Stimulated activated CD4-positive, alpha-beta T cell treated with anti-CD3 and anti-CD28 coated beads, Interleukin-4, amount 100 ng/mL, for 24 hours (primary cell): Measurements from ENCODE around the gene CEBPA.
"Not testable (repeated sequence)": the region's sequence is repeated elsewhere in the genome, so short reads cannot be mapped to it uniquely, and the experiment has no call there.

Source experiments
- DNase-seq: peaks from one replicate; pipeline ENCODE4 v3.0.0-alpha.2; 2020

The CEBPA gene

DNA sequence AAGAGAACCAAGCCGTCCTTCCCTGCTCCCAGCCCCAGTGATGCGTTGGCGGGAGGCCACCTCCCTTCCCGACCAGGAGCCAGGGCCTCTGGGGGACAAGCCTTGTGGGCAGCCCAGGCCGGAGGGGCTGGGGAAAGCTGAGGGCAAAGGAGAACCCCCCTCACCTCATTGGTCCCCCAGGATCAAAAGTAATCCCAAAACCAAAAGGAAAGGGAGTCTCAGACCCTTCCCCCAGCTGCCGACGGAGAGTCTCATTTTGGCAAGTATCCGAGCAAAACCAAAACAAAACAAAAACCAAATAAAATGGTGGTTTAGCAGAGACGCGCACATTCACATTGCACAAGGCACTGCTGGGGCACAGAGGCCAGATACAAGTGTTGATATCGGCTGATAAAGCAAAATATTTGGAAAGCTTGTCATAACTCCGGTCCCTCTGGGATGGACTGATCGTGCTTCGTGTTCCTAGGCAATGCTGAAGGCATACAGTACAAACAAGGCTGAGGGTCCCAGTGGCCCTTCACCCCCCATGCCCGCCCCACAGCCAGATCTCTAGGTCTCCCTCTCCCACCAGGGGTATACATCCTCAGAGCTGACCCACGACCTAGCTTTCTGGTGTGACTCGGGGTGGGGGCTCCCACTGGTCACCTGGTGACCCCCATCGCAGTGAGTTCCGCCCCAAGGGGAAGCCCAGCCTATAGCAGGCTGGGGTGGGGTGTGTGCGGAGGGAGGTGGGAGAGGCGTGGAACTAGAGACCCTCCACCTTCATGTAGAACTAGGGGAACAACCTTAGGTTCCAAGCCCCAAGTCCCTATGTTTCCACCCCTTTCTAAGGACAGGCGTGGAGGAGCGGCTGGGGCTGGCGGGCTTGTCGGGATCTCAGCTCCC is 2.1 kb downstream of the CEBPA start:
- DNase-seq = no peak

DNA sequence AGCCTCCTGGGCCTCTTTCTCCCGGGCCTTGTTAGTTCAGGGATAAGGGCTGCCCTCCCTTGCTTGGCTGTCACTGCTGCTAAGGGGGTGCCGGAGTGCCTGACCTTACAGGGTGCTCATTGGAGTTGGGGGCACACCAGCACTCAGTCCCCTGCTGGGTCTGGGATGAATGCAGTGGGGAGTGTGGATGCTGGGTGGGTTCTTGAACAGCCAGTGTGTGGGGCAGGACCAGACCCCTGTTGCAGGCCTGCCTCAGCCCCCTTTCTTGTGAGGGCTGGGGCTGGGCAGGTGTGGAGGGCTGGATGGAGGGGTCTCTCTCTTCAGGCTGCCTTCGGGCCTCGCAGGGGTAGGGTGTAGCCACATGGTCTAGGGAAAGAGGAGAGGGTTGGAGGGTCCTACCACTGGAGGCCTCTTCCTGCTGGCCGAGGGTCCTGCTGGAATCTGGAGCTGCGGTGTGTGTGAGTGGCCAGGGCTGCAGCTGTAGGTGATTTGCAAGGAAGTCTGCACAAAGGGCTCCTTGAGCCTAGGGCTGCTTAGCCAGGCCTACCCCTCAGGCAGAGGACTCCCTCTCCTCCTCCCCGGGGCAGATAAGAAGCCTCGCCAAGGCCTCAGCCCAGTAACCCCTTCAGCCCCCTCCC is 3.2 kb downstream of the CEBPA start:
- DNase-seq = no peak

DNA sequence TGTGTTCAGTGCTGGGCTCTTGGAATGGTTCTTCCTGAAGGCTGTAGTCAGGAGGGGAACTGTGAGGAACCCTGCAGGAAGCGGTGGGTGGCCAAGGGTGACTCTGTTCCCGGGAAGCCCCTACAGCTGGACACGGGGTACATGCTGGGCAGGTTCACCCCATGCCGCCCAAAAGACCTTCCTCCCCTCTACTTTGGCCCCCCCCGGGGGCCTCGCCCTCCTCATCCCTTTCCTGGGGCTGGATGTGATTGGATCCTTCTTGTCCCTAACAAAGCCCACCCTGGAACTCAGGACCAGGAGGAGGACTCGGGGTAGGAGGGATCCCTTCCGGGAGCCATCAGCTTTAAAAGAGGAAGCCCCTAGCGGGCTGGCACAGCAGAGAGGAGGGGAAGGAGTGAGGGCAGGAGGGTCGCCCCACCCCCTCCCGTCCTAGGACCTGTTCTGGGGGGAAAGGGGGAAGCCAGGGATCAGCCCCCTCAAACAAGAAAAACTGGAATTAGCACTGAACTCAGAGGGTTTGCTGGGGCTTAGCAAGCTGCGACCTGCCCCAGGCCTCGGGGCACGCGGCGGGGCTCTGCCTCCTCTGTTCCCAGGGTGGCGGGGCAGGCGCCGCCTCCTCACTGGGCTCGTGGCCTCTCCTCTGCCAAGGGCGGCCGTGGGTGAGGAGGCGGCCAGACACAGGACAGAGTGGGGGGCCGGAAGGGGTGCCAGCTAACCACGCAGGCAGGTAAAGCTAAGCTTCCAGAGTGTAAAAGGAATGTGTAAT is 4.0 kb downstream of the CEBPA start:
- no peak for DNase-seq

DNA sequence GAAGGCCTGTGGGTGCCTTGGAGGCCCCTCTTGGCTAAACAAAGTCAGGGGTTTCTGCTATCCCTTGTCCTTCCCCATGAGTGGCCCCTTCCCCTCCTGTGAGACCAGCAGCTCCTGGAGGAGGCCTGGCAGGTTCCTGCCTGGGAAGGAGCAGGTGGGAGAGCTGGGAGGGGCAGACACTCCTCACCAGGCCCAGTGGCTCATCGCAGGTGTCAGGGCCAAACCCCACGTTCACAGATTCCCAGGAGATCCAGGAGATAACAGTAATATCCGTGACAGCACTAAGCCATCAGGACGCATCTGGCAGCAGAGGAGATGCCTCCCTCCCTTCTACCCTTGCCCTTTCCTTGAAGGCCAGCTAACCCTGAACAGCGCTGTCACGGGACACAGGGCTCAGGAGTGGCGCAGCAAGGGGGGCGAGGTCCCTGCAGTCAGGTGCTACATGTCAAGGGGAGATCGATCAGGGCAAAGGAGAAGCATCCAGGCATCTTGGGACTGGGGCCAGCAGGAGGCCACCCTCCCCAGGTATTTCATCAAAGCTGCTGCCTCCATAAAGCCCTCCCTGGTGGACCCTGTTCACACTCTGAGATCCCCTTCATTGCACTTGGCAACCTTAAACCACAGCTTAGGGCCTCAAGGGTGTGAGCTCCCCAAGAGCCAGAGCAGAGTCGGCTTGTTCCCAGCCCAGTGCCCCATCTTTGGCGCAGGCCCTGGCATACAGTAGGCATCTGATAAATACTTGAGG is 4.8 kb downstream of the CEBPA start:
- DNase-seq = no peak

DNA sequence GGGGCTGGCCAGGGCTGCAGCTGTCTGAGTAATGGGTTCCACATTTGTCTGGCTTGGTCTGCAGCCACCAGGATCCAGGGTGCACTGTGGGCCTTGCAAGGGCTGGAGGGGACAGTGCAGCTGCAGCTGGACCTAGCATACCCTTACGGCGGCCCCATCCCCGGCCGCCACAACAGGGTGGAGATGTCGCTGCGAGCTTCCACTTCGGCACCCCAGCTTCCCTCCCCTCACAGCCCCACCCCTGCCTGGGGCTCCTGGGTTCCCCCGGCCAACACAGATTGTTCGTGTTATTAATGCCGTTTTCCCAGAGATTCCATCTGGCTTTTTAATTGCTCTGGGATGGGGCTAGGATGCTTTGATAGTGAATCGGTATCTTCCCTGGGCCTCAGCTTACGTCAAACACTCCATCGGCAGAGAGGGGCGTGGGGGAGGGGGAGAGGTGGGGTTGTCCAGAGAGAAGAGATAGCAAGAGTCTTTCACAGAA is 5.8 kb downstream of the CEBPA start:
- no peak for DNase-seq

DNA sequence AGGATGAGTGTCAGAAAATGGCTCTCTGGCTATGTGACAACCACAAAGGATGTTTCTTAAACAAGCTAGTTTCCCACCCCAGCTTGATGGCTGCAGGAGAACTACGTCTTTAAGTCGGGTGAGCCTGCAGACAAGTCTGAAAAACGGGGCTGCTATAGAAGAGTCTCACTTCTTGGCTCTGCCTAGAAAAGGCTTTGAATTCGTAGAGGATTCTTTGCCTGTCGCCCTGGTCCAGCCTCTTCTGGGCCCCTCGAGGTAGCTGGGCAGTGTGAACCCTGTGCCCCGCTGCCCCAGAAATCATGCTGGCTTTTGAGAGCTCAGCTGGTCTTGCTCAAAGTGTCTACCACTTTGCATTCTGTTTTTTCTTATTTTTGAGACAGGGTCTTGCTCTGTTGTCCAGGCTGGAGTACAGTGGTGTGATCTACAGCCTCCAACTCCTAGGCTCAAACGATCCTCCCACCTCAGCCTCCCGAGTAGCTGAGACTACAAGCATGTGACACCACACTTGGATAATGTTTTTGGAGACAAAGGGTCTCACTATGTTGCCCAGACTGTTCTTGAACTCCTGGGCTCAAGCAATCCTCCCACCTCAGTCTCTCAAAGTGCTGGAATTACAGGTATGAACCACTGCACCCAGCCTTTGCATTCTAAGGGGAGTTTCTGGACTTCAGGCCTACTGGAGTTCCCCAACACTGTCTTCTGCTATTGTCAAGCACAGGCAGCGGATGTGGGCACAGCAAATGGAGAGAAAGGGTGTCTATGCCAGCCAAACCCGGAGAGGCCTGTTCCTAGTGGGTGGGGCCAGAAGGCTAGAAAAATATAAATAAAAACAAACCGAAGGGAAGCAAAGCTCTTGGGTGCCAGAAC is 6.5 kb downstream of the CEBPA start:
- no peak for DNase-seq

DNA sequence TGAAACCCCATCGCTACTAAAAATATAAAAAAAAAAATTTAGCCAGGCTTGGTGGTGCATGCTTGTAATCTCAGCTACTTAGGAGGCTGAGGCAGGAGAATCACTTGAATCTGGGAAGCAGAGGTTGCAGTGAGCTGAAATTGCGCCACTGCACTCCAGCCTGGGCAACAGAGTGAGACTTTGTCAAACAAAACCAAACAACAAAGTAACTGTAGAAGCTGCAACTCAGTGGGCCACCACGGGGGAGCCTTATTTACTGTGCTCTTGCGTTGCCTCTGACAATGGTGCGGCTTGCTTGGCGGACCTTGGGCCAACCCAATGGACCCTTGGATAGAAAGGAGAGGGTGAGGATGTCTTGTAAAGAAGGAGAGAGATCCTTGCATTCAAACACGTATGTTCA is 7.3 kb downstream of the CEBPA start:
- not testable (repeated sequence) for DNase-seq

DNA sequence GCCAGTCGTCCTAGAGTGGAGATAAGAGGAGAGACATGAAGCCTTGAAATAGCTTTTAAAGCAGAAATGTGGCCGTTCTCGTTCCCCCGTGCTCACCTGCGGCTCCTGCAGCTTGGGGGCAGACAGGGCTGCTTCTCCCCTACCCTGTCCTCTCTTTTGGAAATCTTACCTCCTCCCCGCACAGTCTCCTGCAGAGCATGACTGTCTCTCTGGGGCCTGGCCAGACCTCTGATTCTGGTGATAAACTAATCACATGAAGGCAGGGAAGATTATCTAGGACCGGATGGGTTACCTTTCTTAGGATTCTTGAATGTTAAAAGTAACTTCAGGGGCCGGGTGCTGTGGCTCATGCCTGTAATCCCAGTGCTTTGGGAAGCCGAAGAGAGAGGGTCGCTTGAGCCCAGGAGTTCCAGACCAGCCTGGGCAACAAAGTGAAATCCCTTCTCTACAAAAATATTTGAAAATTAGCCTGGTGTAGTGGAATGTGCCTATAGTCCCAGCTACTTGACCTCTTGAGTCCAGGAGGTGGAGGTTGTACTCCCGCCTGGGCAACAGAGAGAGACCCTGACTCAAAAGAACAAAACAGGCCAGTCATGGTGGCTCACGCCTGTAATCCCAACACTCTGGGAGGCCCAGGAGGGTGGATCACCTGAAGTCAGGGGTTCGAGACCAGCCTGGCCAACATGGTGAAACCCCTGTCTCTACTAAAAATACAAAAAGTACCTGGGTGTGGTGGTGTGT is 8.1 kb downstream of the CEBPA start:
- DNase-seq = no peak

DNA sequence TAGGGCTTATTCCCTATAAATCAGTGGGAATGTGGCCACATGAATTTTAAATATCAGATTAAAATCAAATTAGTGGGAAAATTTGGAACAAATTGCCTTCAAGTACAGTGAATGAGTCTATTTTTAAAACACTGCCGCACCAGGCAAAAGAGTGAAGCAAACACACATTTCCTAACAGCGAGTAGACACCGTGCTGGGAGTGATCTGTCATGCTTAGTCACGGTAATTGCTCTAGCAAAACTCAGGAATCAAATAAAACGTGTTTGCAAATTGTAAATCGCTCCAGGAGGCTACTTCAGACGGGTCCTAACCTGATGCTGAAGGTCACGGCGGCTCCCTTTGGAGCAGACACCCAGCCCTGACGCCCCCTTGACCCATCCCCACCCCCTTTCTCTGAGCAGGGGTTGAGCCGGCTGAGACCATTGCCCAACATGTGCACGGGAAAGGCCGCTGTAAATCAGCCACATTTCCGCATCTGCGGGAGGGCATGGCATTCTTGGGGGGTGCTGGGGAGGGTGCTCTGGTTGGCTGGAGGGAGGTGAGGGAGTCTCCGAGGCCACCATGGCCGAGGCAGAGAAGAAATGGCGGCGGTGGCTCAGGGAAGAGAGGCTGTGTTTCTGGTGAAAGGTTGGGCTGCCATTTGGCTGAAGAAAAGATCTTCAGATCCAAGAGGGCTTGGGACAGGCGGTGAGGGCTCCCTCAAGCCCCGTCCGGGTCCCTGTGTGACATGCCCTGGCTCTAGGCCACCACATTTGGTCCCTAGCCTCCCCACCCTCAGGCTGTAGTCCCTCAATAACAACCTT is 8.9 kb downstream of the CEBPA start:
- DNase-seq = no peak

DNA sequence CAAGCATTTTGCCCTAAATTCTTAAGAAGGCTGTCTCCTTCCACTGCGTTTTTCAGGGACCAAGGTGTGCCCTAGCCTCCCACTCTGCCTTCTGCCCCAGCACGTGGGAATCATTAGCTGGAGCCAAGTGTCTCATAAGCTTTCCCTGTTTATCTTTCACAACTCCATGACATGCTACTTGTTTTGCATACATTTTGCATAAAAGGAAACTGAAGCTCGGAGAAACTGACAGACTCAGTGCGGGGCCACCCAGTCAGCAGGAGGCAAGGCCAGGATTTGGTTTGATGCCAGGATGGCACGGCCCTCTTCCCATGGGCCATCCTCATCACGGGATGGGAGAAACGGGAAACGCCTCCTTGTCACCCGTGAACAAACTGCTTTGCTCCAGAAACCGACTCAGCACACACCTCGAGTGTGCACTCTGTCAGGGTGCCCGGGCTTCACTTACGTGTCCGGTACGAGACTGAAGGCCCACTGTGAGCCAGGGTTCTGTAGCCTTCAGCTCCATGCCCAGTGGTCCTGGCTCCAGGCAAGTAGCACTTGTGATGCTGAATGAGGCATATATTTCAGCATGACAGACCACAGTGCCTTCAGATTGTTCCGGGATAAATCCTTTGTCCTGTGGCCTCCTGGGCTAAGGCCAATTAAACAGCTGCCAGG is 9.6 kb downstream of the CEBPA start:
- no peak for DNase-seq

DNA sequence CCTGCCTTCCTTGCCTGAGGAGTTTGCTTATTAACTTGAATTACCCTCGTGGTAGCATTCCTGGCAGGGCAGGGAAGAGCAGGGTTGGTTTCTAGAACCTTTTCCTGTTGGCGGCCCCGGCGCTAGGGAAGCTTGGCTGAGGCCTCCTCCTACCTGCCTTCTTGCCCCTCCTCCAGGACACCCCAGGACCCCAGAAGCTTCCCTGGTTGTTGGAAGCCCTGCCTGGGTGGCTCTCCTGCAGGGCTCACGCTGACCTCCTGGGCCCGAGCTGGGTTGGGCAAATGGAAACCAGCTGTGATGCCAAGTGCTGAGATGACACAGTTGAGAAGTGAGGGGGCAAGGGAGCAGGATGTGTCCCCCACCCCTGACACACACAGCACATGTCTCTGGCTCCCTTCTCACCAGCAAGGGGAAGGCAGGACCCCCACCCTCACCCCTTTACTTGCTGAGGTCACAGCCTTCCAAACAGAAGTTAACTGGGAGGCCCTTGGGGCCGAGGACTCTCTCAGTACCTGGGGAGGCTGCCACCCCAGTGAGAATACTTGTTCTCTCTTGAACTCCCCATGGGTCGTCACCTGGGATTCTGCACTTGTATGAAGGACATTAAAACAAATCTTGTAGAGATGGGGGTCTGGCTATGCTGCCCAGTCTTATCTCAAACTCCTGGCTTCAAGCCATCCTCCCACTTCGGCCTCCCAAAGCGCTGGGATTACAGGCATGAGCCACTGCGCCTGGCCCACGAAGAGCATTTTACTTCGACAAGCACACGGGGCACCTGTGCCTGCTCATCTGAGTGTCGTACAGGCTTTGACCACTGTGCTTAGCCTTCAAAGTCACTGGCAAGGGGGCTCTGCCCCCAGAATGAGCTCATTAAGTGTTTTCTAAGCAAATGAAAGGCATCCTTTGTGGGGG is 10.5 kb downstream of the CEBPA start:
- no peak for DNase-seq

DNA sequence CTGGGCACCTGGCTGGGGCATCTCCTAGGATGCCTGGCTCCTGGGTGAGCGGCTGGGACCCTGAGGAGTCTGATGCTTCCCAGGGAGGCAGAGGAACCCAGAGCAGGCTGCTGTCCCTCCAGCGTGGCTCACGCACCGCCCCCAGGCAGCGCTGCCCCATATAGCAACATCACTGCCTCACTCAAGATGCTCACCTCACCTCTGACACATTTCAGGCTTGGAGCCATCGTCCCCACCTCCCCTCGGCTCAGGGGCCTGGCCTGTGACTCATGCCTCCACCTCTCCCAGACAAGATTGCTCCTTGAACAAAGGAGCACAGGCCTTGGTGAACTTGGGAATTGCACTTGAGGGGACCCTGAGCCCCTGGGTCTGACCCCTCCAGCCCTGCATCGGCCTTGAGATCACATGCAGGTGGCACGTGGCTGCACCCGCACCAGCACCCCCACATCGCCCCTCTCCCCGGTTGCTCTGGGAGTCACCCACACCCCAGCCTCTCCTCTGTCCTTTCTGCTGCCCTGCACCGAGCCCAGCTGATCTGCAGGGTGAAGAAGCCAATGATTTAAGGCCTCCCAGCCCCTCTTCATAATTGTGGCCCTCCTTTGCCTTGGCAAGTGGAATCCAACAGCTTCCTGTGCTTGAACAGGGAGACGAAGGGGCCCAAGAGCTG is 11.2 kb downstream of the CEBPA start:
- no peak for DNase-seq

DNA sequence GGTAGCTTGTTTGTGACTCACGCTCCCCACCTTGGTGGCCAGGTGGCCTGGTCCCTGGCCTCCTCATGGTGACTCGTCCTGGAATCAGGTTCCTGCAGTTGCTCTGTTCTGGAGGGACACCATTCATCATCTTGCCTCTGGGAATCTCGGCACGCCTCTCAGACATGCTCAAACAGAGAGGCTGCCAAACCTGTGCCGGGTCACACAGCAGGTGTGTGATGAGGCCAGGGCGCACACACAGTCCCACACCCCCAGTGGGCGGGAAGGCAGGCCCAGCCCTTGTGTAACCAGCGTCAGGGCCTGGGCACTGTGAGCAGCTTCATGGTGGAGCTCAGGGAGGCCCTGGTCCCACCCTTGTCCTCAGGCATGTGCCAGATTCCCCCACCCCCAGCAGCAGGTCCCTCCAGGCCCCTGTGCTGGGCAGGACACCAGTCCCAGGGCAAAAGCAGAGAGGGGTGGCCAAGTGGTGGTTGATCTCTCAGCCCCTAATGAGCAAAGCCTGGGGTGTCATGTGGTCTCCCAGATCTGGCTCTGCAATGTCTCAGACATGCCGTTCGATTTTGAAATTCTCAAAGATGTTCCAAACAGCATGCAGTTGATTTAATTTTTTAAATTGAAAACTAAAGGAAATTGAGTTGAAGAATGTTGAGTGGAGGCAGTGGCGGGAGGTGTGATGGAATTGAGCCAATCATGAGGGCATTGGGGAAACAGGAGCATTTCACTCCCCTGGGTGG is 12.1 kb downstream of the CEBPA start:
- DNase-seq = no peak

DNA sequence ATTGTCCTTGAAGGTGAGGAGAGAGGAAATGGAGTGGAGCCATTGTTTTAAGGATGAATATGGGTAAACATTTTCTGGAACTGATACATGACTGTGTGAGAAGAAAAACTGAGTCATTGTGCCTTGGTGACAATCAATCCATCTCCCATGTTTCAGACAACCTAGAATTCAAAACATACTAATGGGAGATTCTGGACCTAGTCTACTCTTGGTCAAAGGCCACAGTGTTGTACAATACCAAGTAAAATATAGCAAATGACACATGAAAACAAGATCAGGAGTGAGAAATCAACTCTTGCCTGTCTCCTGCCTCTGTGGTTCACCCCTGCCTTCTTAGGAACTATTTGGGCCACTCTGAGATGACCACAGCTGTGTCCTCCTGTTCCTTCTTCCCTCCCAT is 13.1 kb downstream of the CEBPA start:
- no peak for DNase-seq

DNA sequence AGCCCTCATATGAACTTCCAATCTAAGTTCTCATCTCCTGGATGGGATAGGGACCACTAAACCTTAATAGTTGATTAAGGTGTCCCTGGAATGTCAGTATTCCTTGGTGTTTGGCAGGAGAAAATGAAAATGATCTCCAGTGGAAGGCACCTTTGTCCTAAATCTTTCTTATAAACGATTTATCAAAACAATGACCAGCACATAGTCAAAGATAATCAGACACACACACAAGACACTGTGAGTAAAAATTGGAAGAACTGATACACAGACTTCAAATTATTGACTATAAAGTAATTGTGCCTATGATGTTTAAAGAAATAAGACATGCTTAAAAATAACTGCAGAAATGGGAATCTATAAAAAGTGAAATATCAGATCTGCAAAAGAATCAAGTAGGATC is 13.7 kb downstream of the CEBPA start:
- no peak for DNase-seq

DNA sequence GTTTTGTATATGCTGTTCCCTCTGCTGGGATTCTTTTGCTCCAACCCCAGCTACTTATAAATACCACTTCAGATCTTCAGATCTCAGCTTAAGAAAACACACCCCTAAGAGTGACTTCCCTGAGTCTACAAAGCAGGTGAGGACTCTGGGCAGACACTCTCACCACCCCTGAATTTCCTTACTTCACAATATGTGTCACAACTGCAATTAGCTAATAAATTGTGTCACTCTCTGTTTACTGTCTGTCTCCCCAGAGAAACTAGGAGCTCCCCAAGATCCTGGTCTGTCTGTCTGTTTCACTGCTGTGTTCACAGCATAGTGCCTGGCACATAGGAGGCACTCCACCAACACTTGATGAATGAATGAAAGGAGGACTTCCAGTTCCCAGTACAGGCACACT is 14.4 kb downstream of the CEBPA start:
- DNase-seq = no peak

DNA sequence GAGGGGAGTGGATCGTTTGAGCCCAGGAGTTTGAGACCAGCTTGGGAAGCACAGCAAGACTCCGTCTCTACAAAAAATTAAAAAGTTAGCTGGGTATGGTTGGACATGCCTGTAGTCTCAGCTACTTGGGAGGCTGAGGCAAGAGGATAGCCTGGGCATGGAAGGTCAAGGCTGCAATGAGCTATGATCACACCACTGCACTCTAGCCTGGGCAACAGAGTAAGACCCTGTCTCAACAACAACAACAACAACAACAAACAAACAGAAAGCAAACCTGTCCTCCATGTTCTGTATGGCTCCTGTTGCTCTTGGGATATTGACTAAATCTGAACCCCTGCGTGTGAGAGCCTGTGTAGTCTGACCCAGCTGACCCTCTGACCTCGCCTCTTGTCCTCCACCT is 14.9 kb downstream of the CEBPA start:
- DNase-seq = no peak
